Posterior vena cava (tissue), 2 donors: Measurements from ENCODE around the gene GTPBP3. TPM values are rescaled to one million over a fixed set of nuclear protein-coding genes. Genes with fewer than 3 reads are reported as not detected.
A peak's percentile ranks its signal among the peaks of the same experiment; 100 is the strongest.
"Not testable (repeated sequence)": the region's sequence is repeated elsewhere in the genome, so short reads cannot be mapped to it uniquely, and the experiment has no call there.

ENCODE experiments used
- DNase-seq: peaks from one replicate; pipeline ENCODE4 v3.0.0-alpha.2; 2020; ENCODE audit warnings: low spot score
- intact Hi-C, 2 donors: fragments of 100-400 bp; cut with DNase I; formaldehyde crosslinking; loops; one replicate each; pipeline versions ENCODE4 v1.14.1 to v1.14.2; 2022 to 2023
- long read RNA-seq, 2 donors: library from polyadenylated mRNA; unstranded; transcript quantifications; one replicate each; pipeline ENCODE4 v2.0.0, GENCODE V29; 2020 to 2021
- total RNA-seq, 2 donors: library from RNA; stranded (reverse); fragmentation: NEBNext Ultra II Directional; extraction: Animal tissue kit (Norgen Biotek cat#: 25700); gene quantifications; one replicate each; pipeline ENCODE4 v1.2.1, GENCODE V29; 2021
- donor health status: DM: yes; HTN: yes; CAD: no.
- donor health status: DM: yes; HTN: yes; CAD: no.

The GTPBP3 gene, protein sequence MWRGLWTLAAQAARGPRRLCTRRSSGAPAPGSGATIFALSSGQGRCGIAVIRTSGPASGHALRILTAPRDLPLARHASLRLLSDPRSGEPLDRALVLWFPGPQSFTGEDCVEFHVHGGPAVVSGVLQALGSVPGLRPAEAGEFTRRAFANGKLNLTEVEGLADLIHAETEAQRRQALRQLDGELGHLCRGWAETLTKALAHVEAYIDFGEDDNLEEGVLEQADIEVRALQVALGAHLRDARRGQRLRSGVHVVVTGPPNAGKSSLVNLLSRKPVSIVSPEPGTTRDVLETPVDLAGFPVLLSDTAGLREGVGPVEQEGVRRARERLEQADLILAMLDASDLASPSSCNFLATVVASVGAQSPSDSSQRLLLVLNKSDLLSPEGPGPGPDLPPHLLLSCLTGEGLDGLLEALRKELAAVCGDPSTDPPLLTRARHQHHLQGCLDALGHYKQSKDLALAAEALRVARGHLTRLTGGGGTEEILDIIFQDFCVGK
- 10 to 100 TPM; 12.7 to 15.8 TPM for total RNA-seq
- long read RNA-seq, donor 1, partial matches to known transcripts = 1 of 3 reads
- long read RNA-seq, donor 1, other reads (novel, unspliced or antisense) = 0 of 3 reads
- long read RNA-seq, donor 2, transcript GTPBP3-222 (9 exons, 2,493 nt) = minor isoform, 7 of 36 reads
- long read RNA-seq, donor 2, transcript GTPBP3-201 (9 exons, 2,579 nt) = major isoform, 17 of 36 reads
- long read RNA-seq, donor 2, partial matches to known transcripts = 3 of 36 reads
- long read RNA-seq, donor 2, other reads (novel, unspliced or antisense) = 9 of 36 reads

DNA sequence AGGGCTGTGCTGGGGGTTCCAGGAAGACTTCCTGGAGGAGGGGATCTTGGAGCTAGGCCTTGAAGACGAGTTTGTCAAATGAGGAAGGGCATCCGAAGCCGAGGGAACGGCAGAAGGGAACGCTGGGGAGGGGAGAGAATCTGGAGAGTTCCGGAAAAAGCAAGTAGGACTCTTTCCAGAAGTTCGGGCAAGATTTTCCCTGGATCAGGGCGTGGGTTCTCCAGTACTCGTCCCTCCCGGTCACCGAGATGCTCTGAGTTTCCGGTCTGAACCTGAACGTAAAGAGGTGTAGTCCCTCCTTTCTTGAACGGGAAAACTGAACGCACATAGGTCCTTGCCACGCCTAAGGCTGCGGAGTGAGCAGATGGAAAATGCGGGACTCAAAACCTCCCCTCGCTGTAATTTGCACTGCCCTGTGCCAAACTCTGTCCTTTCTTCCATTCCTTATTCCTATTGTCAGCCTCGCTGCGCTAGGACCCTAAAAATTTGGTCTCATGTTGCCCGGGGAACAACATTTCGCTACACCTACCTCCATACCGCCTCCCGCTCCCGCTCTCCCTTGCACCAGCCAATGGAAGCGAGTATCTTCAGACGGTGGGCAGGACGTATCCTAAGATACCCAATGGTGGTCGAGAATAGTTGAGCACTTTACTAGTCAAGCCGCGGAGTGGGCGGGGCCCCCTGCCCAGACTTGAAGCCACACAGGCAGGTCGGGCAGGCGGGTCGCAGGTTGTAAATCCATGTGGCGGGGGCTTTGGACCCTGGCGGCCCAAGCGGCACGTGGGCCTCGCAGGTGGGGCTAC lies at the start of gene GTPBP3:
GTPBP3 (plus strand) TSS at position 682 of the 803 bp plus-strand sequence; CDS start at position 741, 59 bp downstream.
- peak; percentile 98 for DNase-seq
- intact Hi-C loops = loop anchor here in 1 of 2 donors (10.0 kb wide), 1 partner anchor 788 kb away; no protein-coding TSS in a partner anchor

DNA sequence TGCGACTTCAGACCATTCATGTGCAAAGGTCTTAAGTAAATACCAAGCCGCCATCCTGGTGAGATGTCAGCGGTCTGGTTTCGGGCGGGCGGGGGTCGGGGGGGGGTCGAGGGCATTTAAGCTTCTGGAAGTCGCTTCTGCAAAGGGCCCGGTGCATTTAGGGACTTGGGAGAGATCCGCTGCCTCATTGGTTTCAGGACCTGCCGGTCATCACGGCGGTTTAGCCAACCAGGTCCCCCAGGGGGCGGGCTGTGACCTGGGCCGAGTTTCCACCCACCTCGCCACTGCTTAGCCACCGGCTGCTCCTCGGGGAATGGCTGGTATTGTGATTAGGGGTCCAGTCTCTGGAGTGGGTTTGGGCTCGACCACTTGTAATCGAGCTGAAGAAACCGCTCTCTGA lies 47.9 kb upstream of the GTPBP3 start:
- DNase-seq = peak; percentile 91
- intact Hi-C loops = no loop called here

DNA sequence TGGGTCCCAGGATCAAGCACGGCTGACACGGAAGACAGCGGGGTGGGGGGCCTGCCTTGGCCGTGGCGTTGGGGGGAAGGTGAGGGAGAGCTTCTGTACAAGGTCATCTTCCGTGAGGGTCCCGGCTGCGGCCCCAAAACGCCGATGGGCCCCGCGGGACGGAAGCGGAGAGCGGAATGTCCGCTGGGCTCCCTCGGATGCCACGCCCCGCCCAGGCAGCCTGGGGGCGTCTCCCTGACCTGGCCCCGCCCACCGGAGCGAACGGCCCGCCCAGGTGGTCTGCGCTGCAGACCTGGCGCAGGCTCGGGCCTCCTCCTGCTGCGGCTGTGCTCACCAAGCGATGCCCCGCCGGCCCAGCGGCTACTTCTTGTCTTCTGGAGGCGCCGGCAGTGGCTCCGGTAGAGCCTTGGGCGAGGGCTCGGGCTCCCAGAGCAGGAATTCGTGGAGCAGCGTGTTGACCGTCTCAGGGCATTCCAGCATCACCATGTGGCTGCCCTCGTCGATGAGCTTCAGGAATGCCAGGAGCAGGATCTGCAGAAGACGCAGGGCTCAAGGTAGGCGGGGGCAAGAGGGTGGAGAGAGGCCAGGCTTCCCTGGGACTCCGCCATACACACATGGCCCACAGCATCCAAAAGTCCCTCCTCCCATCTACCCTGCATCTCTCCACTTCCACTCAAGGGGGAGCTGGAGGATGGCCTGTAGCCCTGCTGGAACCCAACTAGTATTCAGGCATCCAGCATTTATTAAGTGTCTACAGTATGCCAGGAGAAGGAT lies 44.9 kb upstream of the GTPBP3 start:
- DNase-seq = peak; percentile 89
- intact Hi-C loops = loop anchor here in 1 of 2 donors (5.0 to 10.0 kb wide), 2 partner anchors 52 to 95 kb away; no protein-coding TSS in a partner anchor

DNA sequence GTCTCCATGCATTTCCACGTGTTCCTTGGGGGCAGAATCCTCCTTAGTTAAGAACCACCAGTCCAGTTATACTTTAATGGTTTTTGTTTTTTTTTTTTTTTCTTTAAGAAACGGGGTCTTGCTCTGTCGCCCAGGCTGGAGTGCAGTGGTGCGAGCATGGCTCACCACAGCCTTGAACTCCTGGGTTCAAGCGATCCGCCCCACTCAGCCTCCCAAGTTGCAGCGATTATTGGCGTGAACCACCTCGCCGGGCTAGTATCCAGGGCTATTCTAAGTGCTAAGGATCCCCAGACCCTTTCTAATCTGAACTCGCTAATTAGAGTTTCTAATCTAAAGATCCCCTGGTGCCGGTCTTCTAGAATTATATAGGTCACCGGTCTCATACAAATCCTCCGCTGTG lies 43.7 kb upstream of the GTPBP3 start:
- no peak for DNase-seq
- intact Hi-C loops = loop anchor here in 1 of 2 donors (5.0 to 10.0 kb wide), 2 partner anchors 51 to 94 kb away; no protein-coding TSS in a partner anchor

DNA sequence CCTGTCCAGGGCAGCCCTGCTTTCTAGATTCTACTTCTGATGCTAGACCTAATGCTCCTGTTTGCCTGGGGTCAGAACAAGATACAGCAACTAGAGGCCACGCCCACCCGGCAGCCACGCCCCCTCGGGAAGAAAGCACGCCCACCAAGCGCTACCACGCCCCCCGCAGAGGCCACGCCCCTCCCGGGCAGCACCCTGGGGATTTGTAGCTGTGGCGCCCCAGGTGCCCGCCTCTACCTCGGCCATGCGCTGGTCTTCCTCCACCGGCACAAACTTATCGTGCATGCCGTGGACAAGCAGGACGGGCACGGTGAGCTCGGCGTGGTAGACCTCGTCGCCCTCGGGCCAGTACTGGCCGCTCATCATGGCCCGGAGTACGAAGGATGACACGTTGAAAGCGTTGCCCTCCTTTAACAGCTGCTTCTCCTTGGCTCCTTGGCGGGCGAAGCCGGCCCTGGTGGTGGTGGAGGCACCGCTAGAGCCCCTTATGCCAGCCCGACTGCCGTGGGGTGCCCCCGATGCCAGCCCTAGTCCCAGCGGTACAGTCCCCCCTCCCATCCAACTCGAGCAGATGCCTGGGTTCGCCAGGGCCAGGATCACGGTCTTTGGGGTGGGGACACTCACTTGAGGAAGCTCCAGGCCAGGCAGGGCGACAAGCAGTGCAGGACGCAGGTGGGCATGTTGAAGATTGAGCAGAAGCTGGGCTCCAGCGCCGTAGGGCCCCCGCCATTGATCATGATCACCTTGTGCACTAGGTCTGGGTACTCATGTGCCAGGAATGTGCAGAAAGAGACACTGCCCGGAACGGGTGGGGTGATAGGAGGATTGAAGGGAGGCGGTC lies 43.1 kb upstream of the GTPBP3 start:
- intact Hi-C loops = loop anchor here in 1 of 2 donors (5.0 to 10.0 kb wide), 2 partner anchors 51 to 93 kb away; no protein-coding TSS in a partner anchor

DNA sequence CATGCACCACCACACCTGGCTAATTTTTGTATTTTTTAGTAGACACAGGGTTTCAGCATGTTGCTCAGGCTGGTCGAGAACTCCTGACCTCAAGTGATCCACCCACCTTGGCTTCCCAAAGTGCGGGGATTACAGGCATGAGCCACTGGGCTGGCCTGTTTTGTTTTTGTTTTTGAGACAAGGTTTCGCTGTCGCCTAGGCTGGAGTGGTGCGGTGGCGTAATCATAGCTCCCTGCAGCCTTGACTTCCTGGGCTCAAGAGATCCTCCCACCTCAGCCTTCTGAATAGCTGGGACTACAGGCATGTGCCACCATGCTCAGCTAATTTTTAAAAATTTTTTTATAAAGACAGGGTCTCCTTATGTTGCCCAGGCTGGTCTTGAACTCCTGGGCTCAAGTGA lies 41.8 kb upstream of the GTPBP3 start:
- intact Hi-C loops = loop anchor here in 1 of 2 donors (10.0 kb wide), 1 partner anchor 49 kb away; no protein-coding TSS in a partner anchor
- DNase-seq = not testable (repeated sequence)

More for the DNA sequence above, 43.1 kb upstream of the GTPBP3 start:
- peak; percentile 86 for DNase-seq

DNA sequence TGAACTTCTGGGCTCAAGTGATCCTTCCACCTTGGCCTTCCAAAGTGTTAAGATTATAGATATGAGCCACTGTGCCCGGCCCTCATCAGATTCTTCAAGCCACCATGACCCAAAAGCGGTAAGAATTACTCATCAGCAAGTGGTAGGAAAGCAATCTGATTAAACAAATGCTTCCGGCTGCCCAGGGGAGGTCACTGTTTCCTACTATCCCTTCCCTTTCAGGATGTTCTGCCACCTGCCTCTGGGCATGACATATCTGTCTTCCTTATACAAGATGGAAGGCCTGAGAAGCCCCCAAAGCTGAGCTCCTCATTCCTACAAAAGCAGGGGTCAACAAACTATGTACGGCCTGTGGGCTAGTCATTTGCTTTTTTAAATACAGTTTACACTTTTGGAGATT lies 41.1 kb upstream of the GTPBP3 start:
- intact Hi-C loops = loop anchor here in 1 of 2 donors (10.0 kb wide), 1 partner anchor 49 kb away; no protein-coding TSS in a partner anchor
- DNase-seq = no peak

DNA sequence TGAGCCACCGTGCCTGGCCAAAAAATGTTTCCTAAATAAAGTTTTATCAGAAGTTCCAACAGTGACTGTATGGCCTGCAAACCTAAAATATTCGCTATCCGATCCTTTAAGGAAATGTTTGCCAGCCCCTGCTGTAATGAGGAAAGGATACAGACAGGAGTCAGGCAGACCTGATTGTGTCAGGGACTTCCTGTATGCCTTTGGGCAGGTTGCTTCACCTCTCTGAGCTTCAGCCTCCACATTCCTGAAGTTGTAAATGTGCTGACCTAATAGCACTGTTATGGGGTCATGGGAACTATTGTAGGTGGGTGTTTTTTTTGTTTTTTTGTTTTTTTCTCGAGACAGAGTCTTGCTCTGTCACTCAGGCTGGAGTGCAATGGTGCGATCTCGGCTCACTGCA lies 40.4 kb upstream of the GTPBP3 start:
- no peak for DNase-seq
- intact Hi-C loops = loop anchor here in 1 of 2 donors (10.0 kb wide), 1 partner anchor 48 kb away; no protein-coding TSS in a partner anchor

DNA sequence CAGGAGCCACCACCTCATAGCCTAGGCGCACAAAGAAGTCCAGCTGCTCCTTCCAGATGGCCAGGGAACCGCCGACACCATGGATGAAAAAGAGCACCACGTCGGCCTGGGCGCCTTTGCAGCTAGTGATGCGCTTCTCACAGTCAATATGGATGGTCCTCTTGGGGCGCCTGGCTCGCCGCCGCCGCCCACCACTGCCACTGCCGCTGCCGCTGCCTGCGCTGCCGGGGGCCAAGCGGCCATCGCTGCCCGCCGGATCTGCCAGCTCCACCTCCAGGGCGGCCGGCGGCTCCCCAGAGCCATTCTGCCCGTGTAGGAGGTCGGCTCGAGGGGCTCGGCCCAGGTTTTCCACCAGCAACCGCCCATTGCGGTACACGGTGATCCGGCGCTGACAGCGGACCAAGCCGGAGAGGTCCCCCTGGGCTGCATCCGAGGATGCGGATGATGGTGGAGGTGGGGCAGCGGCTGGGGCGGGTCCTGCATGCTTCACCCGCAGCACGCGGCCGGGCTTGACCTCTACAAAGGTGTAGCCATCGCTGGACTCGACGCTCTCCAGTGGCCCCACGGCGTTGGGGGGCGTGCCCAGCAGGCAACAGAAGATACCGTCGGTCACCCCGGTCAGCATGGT lies 36.2 kb upstream of the GTPBP3 start:
- DNase-seq = no peak
- intact Hi-C loops = no loop called here

DNA sequence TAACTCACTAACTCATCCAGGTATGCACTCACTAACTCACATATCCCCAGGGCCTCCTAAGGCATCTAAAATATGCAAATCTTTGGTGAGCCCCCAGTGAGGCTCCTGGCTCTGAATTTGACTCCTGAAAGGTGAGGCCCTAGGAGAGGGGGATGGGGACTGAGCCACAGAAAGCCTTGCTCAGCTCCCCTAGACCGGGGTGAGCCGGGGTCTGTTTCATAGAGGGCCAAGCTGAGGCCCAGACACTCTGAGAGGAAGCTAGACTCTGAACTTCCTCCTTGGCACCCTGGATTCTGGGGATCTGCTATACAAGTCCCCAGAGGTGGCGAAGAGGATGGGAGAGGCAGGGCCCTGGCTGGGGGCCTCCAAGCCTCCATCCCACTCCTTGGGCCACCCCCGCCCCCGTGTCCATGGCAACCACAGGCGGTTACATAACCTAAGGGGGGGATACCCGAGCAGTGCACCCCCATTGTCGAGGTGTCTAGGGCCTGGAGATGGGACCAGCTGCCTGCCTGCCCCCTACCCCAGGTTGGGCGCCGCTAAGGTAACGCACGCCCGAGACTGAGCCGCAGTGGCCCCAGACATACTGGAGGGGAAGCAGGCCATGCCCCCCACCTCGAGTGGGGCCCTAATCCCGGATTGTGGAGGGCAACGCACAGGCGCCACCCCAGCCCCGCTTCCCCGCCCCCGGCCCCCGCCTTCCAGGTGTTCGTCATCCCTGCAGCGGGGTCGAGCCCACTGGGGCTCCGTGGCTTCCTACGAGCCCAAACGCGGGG lies 34.8 kb upstream of the GTPBP3 start:
- intact Hi-C loops = no loop called here

DNA sequence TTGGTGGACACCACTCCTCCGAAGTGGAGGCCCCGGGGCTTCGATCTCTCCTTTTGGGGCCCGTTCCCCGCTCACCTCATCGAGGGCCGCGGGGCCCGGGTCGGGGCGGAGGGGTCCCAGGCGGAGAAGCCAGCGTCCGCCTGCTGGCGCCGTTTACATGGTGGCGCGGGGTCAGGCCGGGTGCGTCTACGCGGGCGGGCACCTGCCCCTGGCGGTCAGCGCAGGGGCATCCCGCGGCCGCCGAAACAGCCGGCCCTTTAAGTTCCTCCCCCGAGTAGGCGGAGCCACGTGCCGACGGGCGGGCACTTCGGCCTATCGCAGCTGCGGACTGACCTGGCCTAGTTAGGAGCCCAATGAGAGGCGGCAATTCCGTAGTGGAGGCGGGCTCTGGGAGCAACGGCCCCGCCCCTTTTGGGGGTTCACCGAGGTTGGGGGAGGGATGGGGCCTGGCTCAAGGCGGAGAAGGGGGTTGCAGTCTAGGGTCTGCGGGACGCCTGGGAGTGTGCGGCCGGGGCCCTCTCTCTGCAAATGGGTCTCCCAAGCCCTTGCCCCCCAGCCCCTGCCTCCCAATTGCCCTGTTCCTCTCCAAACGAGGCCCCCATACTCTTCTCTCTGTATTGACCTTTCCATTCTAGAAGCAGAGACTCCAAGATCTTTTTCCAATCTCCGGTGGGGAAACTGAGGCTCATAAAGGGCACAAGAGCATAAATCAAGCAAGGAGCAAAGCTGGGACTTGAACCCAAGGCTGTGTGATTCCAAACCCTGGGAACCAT lies 34.0 kb upstream of the GTPBP3 start, which contains the start of gene ABHD8:
ABHD8 (minus strand) TSS at position 259 of the 773 bp plus-strand sequence. CDS start 1,809 bp downstream, outside the sequence.
- DNase-seq = peak; percentile 99
- intact Hi-C loops = no loop called here

More for the DNA sequence above, 34.8 kb upstream of the GTPBP3 start:
- no peak for DNase-seq

DNA sequence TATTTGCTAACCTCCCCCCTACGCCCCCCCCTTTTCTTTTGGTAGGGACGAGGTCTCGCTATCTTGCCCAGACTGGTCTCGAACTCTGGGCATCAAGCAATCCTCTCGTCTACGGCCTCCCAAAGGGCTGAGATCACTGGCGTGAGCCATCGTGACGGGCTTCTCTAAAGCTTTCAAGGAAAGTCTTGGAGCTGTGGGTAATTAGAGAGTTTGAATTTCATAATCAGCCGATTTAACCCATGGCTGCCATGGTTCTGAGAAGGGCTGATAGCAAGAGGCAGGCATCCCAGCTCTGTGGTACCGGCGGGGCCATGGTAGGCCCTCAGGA lies 33.4 kb upstream of the GTPBP3 start:
- intact Hi-C loops = no loop called here
- DNase-seq = no peak

DNA sequence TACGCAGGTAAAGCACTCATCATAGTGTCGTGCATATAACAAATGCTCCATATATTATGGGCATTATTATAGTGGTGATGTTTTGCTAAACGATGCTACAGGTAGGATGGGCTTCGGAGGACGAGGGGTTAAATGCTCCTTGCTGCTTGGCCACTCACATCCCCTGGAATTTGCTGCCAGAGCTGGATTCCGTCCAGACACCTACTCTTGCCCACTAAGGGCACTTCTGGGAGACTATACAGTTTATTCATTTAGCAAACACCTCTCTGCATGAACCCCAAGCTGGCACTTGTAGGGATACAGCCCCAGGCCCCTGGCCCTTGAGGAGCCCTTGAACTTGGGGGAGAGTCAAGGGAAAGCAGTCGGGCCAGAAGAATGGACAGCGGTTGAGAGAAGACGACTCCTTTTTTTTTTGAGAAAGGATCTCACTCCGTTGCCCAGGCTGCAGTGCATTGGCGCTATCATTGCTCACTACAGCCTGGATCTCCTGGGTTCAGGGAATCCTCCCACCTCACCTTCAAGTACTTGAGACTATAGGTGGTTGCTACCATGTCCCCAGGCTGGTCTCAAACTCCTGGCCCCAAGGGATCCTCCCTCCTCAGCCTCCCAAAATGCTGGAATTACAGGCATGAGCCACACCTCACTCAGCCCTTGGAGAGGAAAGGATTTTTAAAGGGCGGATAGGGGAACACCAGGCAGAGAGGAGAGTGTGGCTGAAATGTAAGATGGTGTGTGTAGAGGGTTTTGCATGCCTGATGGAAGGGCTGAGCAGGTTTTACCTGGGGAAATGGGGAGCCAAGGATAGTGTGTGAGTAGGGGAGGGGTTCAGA lies 32.8 kb upstream of the GTPBP3 start:
- intact Hi-C loops = no loop called here
- no peak for DNase-seq

DNA sequence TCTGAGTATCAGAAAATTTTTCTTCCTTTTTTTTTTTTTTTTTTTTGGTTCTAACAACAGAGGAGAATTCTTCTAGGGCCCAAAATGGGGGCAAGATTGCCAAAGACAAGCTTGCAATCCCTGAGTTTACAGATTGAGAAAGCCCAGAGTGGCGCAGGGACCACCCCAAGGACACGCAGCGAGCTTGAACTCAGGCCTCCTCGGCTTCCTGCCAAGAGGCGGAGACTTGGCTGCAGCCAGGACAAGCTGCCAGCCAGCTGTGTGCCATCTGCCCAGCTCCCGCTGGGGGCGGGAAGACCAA lies 32.2 kb upstream of the GTPBP3 start:
- intact Hi-C loops = no loop called here

More for the DNA sequence above, 32.2 kb upstream of the GTPBP3 start:
- DNase-seq = no peak
